ENCODE data around the gene SLC10A7.

DNA sequence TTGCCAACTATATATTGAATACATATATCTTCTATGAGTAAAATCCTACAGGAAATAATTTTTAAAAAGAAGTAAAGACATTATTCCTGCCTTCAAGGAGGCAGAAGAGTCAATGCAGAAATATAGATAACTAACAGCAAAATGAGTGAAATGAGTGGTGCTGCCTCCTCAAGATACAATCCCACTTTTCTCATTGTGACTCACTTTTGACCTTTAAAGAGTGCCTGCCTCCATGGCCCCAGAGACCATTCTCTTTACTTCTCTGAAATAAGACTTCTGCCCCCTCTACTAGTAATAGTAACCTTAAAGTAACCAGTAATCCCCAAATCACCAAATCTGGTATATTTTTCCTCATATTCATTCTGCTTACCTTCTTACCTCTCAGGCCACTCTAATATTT lies 15.5 kb downstream of the SLC10A7 start:
- TF ChIP-seq, protein P1, sequence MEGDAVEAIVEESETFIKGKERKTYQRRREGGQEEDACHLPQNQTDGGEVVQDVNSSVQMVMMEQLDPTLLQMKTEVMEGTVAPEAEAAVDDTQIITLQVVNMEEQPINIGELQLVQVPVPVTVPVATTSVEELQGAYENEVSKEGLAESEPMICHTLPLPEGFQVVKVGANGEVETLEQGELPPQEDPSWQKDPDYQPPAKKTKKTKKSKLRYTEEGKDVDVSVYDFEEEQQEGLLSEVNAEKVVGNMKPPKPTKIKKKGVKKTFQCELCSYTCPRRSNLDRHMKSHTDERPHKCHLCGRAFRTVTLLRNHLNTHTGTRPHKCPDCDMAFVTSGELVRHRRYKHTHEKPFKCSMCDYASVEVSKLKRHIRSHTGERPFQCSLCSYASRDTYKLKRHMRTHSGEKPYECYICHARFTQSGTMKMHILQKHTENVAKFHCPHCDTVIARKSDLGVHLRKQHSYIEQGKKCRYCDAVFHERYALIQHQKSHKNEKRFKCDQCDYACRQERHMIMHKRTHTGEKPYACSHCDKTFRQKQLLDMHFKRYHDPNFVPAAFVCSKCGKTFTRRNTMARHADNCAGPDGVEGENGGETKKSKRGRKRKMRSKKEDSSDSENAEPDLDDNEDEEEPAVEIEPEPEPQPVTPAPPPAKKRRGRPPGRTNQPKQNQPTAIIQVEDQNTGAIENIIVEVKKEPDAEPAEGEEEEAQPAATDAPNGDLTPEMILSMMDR (IDR thresholded peaks at IDR 0.05; ENCODE audit: low read length): no peak
- no peak for TF ChIP-seq EZH2 (IDR thresholded peaks at IDR 0.05; ENCODE audit: borderline replicate concordance, low read length)

Data from OCI-LY1 (cell line).